Endodermal cell (in vitro differentiated cells): Measurements from ENCODE around the gene DAPK1. TPM values are rescaled to one million over a fixed set of nuclear protein-coding genes. Genes with fewer than 3 reads are reported as not detected.

Experiments
- DNase-seq: peaks from one replicate; pipeline ENCODE4 v3.0.0-alpha.2; 2017
- H3K27ac ChIP-seq: 2 replicates; pipeline ENCODE4 v1.5.1; 2013; ENCODE audit warnings: mild to moderate bottlenecking, low read depth, low read length, moderate library complexity
- H3K27me3 ChIP-seq: 2 replicates; pipeline ENCODE4 v1.6.1; 2013; ENCODE audit warnings: mild to moderate bottlenecking, low read length, moderate library complexity; ENCODE audit not compliant: insufficient read depth, control insufficient read depth, poor library complexity, severe bottlenecking
- H3K36me3 ChIP-seq: 2 replicates; pipeline ENCODE4 v1.7.0; 2013; ENCODE audit warnings: mild to moderate bottlenecking, low read length, moderate library complexity; ENCODE audit not compliant: control insufficient read depth, insufficient read depth
- H3K4me1 ChIP-seq: one replicate; pipeline ENCODE4 v1.7.0; 2013; ENCODE audit warnings: low read length; ENCODE audit not compliant: control insufficient read depth, insufficient read depth
- H3K4me3 ChIP-seq: 2 replicates; pipeline ENCODE4 v1.5.1; 2013; ENCODE audit warnings: mild to moderate bottlenecking, low read length, moderate library complexity
- H3K9ac ChIP-seq: 2 replicates; pipeline ENCODE4 v1.6.1; 2013; ENCODE audit warnings: mild to moderate bottlenecking, low read length, moderate library complexity; ENCODE audit not compliant: poor library complexity, severe bottlenecking; ENCODE audit errors: extremely low read depth
- H3K9me3 ChIP-seq: 2 replicates; pipeline ENCODE4 v1.6.1; 2013; ENCODE audit warnings: mild to moderate bottlenecking, low read length, moderate library complexity; ENCODE audit not compliant: control insufficient read depth
- H3K27ac Mint-ChIP-seq: 2 replicates; pipeline ENCODE4 v1.8.0; 2020; ENCODE audit warnings: mixed read lengths
- H3K27me3 Mint-ChIP-seq: 2 replicates; pipeline ENCODE4 v1.8.0; 2021; ENCODE audit warnings: mild to moderate bottlenecking, mixed read lengths; ENCODE audit not compliant: insufficient read depth
- H3K36me3 Mint-ChIP-seq: 2 replicates; pipeline ENCODE4 v1.8.0; 2020; ENCODE audit warnings: low read depth, mixed read lengths
- H3K4me1 Mint-ChIP-seq: 2 replicates; pipeline ENCODE4 v1.8.0; 2020; ENCODE audit warnings: mixed read lengths
- H3K4me3 Mint-ChIP-seq: 2 replicates; pipeline ENCODE4 v1.8.0; 2020; ENCODE audit warnings: mild to moderate bottlenecking, moderate library complexity, mixed read lengths
- H3K9me3 Mint-ChIP-seq: 2 replicates; pipeline ENCODE4 v1.8.0; 2020; ENCODE audit warnings: mild to moderate bottlenecking, mixed read lengths
- CTCF ChIP-seq: fragments of 200-600 bp; sonication (generic); conservative IDR thresholded peaks from 2 replicates; pipeline ENCODE4 v1.5.0; 2021; ENCODE audit warnings: antibody characterized with exemption, mild to moderate bottlenecking
- WGBS, 2 experiments: methylation state at CpG; one replicate each; pipeline versions ENCODE4 v1.1.5 to v1.1.7; 2013; ENCODE audit warnings: missing lambda C conversion rate in 2 of 2, mixed read lengths in 1 of 2; ENCODE audit not compliant: insufficient coverage in 1 of 2, insufficient read length in 1 of 2; 5-methylcytosine and 5-hydroxymethylcytosine counted together
- total RNA-seq, 2 donors: library from RNA; stranded (reverse); fragmentation: NEBNext Ultra II Directional in 1 of 2; extraction: Animal tissue kit (Norgen Biotek cat#: 25700) in 1 of 2; gene quantifications; 2 replicates in 1 of 2; 3 replicates in 1 of 2; pipeline ENCODE4 v1.2.1, GENCODE V29; 2021

The DAPK1 gene
- total RNA-seq, 2 donors from 2014 or later, result 117 to 139 TPM

GRCh38 chr9:87590996-87591395 is 93.3 kb downstream of the DAPK1 start:
- Mint-ChIP-seq H3K9me3 (no peaks in the 10 kb centered on the region), H3K4me3 (no peak overlapping the region), H3K27me3 (no peaks in the 10 kb centered on the region), H3K4me1 (peaks cover 31% of the 10 kb centered on the region), H3K36me3 (peaks cover 8% of the 10 kb centered on the region), H3K27ac (no peak overlapping the region)
- no peaks in the 10 kb centered on the region for H3K36me3 ChIP-seq
- no peak overlapping the region for H3K9ac ChIP-seq
- 93 to 100% methylated on average over 2 of the region's 2 CpGs for WGBS, 2 experiments
- no peaks in the 10 kb centered on the region for H3K27me3 ChIP-seq
- no peak for TF ChIP-seq CTCF
- H3K4me1 ChIP-seq, result peaks cover 19% of the 10 kb centered on the region
- no peak overlapping the region for H3K4me3 ChIP-seq
- DNase-seq, result no peak
- H3K9me3 ChIP-seq, result no peaks in the 10 kb centered on the region
- H3K27ac ChIP-seq, result no peak overlapping the region

DNA sequence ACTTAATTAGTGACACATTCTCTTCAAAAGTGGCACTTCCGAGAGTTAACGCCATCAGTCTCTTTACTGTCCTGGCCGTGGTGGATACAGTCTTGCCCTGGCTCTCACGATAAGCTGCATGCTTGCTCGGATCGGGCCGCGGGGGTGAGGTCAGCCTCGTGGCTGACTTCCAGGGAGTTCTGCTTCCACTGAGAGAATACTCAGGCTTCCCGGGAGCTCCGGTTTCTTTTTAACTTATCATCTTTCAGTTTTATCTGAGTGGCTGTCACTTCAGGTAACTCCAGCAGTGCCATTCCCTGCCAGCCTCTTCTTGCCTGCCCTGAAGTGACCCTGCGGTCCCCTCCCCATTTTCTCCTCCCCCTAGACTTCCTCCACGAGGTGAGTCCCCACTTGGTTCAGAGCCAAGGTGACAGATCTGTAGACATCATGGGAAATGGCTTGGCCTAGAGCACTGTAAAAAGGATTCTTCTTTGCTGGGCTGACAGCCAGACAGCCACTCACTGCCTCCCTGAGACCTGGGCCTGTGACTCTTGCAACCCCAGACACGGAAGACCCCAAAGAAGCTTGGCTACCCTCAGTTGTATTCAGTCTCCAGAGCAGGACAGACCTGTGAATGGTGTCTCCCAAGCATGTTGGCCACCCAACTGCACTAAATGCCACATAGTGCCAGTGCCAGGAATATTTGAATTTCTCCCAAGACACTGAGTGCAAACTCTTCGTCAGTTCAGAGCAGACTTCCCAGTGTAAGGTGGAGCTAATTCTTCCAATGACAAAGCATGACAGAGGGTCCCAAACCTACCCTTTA is 95.1 kb downstream of the DAPK1 start:
- Mint-ChIP-seq H3K27ac (peak overlapping the region; percentile 80), H3K27me3 (no peaks in the 10 kb centered on the region), H3K36me3 (peaks cover 6% of the 10 kb centered on the region), H3K4me1 (peaks cover 45% of the 10 kb centered on the region), H3K9me3 (no peaks in the 10 kb centered on the region), H3K4me3 (no peak overlapping the region)
- Histone ChIP-seq H3K27me3 (no peaks in the 10 kb centered on the region), H3K4me3 (no peak overlapping the region), H3K9me3 (no peaks in the 10 kb centered on the region), H3K4me1 (peaks cover 24% of the 10 kb centered on the region), H3K36me3 (no peaks in the 10 kb centered on the region), H3K27ac (no peak overlapping the region), H3K9ac (no peak overlapping the region)
- no peak for TF ChIP-seq CTCF
- WGBS, 2 experiments, result 89 to 98% methylated on average over 8 to 15 of the region's 15 CpGs
- no peak for DNase-seq

DNA sequence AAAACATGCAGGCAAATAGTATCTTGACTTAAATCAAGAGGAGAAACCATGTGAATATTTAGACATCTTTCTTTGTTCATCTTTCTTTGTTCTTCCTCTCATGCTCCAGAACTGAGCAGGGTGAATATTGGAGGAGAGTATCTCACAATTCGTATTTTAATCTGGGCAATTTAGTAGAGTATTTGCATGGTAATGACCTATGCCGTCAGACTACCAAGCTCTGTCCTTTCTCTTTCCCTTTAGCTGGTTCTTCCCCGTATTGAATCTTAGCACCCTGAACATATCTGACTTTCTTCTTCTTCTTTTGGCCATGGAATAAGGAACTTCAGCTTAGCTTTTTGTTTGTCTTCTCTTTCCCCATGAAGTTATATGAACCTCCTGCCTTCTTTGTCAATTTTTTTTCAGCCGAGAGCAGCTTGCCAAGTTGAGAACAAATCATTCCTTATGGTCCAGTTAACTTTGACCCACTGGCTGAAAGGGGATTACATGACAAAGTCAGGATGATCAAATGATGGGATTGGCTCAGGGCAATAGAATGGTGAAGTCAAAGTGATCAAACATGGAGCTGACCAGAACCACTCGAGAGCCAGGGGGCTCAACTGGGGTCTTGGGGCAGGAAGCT is 95.8 kb downstream of the DAPK1 start:
- H3K9me3 Mint-ChIP-seq, result no peaks in the 10 kb centered on the region
- peaks cover 3% of the 10 kb centered on the region for H3K36me3 Mint-ChIP-seq
- no peaks in the 10 kb centered on the region for H3K27me3 Mint-ChIP-seq
- peaks cover 30% of the 10 kb centered on the region for H3K4me1 ChIP-seq
- no peak overlapping the region for H3K4me3 ChIP-seq
- H3K36me3 ChIP-seq, result no peaks in the 10 kb centered on the region
- no peak for DNase-seq
- no peaks in the 10 kb centered on the region for H3K27me3 ChIP-seq
- H3K9ac ChIP-seq, result no peak overlapping the region
- no peaks in the 10 kb centered on the region for H3K9me3 ChIP-seq
- 91% methylated on average over 4 to 5 of the region's 5 CpGs for WGBS, 2 experiments
- H3K4me3 Mint-ChIP-seq, result no peak overlapping the region
- H3K27ac Mint-ChIP-seq, result no peak overlapping the region
- peaks cover 50% of the 10 kb centered on the region for H3K4me1 Mint-ChIP-seq
- H3K27ac ChIP-seq, result no peak overlapping the region
- TF ChIP-seq CTCF, result no peak
